ENCODE data around the gene DLAT.
"Not testable (repeated sequence)": the region's sequence is repeated elsewhere in the genome, so short reads cannot be mapped to it uniquely, and the experiment has no call there.

Gene DLAT

DNA sequence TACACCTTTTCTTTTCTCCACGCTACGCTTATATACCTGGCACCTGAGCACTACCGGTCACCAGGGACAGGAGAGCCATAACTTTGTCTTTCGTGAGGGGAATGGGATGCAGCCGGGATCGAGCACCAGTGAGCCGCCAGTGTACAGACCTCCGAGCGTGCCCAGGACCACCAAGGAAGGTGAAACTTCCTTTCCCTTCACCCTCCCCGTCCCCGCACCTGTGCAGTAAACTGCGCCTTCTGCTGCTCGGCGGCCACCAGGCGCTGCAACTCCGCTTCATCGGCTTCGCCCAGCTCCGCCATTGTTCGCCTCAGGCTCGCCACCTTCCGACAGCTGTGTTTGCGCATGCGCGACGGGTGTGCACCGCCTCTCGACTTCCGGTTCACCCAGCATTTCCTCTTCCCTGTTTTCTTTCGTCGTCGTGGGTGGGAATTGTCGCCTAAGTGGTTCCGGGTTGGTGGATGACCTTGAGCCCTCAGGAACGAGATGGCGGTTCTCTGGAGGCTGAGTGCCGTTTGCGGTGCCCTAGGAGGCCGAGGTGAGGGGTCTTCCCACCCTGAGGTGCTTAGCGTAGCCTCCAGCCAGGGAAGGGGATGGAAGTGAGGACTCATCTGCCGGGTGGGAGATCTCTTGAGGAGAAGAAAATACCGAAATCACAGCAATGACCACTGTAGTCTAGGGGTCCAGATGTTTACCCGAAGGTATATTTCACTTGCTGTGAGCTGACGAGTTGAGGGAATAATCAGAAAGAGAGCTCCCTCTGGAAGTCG, 61.4 kb downstream of the DLAT start, which contains the start of the genes SDHD and TIMM8B:
Gene SDHD (plus strand): TSS at position 452 of the 770 bp plus-strand sequence. CDS start 35 bp downstream, at position 487.
Gene TIMM8B (minus strand): TSS at position 335 of the 770 bp plus-strand sequence. CDS start 33 bp downstream, at position 302.
- Histone ChIP-seq H2AFZ (ENCODE audit: low read depth, low read length) (peak within 1 kb of the TSS; percentile 82), H3K4me2 (ENCODE audit: low read length) (peak within 1 kb of the TSS; percentile 83), H3K4me3 (ENCODE audit: low read length) (peak within 1 kb of the TSS; percentile 96), H3K9ac (ENCODE audit: low read length) (peak within 1 kb of the TSS; percentile 94), H3K4me1 (ENCODE audit: low read length) (peaks cover 16% of the 10 kb centered on the region), H4K20me1 (ENCODE audit: insufficient read depth, low read length) (no peaks in the 10 kb centered on the region), H3K27me3 (ENCODE audit: low read depth, low read length) (no peaks in the 10 kb centered on the region), H3K79me2 (ENCODE audit: low read length) (peaks cover 57% of the 10 kb centered on the region), H3K9me3 (ENCODE audit: insufficient read depth, low read length) (no peaks in the 10 kb centered on the region), H3K36me3 (replicated peaks; ENCODE audit: low read depth, low read length) (peaks cover 53% of the 10 kb centered on the region), H3K27ac (ENCODE audit: low read length) (peak within 1 kb of the TSS; percentile 66)
- TF ChIP-seq, protein P1, sequence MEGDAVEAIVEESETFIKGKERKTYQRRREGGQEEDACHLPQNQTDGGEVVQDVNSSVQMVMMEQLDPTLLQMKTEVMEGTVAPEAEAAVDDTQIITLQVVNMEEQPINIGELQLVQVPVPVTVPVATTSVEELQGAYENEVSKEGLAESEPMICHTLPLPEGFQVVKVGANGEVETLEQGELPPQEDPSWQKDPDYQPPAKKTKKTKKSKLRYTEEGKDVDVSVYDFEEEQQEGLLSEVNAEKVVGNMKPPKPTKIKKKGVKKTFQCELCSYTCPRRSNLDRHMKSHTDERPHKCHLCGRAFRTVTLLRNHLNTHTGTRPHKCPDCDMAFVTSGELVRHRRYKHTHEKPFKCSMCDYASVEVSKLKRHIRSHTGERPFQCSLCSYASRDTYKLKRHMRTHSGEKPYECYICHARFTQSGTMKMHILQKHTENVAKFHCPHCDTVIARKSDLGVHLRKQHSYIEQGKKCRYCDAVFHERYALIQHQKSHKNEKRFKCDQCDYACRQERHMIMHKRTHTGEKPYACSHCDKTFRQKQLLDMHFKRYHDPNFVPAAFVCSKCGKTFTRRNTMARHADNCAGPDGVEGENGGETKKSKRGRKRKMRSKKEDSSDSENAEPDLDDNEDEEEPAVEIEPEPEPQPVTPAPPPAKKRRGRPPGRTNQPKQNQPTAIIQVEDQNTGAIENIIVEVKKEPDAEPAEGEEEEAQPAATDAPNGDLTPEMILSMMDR (IDR thresholded peaks at IDR 0.05; ENCODE audit: low read depth, low read length), result 0 out of 2 replicates have a peak, but pooled peaks have one; percentile 22
- TF ChIP-seq EZH2phosphoT487 (IDR thresholded peaks at IDR 0.05; ENCODE audit: low read depth), result no peak

DNA sequence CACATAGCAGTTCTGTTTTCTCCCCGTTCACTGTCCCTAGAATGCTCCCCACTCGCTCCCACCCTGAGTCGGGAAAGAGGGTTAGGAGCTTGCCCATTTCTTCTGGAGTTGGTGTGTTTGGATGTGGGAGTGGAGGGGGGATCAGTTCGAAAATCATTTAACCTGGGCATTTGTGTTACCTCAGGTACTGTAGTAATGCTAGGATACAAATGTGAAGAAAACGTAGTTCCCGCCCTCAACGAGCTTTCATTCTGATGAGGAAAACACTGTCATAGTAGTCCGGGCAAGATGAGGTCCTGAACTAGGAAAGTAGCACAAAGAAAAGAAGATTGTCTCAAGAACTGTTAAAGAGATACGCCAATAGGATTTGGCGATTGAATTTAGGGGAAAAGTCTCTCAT, 62.0 kb downstream of the DLAT start:
- Histone ChIP-seq H3K79me2 (ENCODE audit: low read length) (peaks cover 57% of the 10 kb centered on the region), H3K36me3 (replicated peaks; ENCODE audit: low read depth, low read length) (peaks cover 49% of the 10 kb centered on the region), H3K27me3 (ENCODE audit: low read depth, low read length) (no peaks in the 10 kb centered on the region), H2AFZ (ENCODE audit: low read depth, low read length) (no peak overlapping the region; the same call in 1 of the 2 replicates), H3K4me2 (ENCODE audit: low read length) (peak overlapping the region; percentile 81), H3K9me3 (ENCODE audit: insufficient read depth, low read length) (no peaks in the 10 kb centered on the region), H3K9ac (ENCODE audit: low read length) (peak overlapping the region; percentile 94), H4K20me1 (ENCODE audit: insufficient read depth, low read length) (no peaks in the 10 kb centered on the region), H3K27ac (ENCODE audit: low read length) (peak overlapping the region; percentile 50), H3K4me1 (ENCODE audit: low read length) (peaks cover 16% of the 10 kb centered on the region), H3K4me3 (ENCODE audit: low read length) (peak overlapping the region; percentile 96)
- TF ChIP-seq EZH2phosphoT487 (IDR thresholded peaks at IDR 0.05; ENCODE audit: low read depth), result no peak
- TF ChIP-seq, protein P1 (IDR thresholded peaks at IDR 0.05; ENCODE audit: low read depth, low read length), result no peak

DNA sequence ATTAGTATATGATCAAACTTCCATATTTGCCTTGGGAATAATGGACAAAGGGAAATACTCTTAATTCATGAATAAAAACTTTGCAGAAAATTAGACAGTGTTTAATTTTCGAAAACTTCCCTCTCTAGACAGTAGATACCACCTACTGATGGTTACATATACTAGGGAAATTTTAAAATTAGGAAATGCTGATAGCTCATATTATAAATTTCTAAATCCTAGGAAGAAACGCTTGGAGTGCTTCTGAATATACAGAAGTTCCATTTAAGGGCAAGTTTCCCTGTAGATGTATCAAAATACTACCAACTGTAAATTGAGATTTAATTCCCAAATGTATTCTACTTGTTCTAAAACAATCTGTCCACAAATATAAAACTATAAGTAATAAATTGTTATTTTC, 70.1 kb downstream of the DLAT start:
- H3K4me3 ChIP-seq (ENCODE audit: low read length); H3K27me3 ChIP-seq (ENCODE audit: low read depth, low read length); H3K9me3 ChIP-seq (ENCODE audit: insufficient read depth, low read length); H2AFZ ChIP-seq (ENCODE audit: low read depth, low read length); H3K79me2 ChIP-seq (ENCODE audit: low read length); H3K27ac ChIP-seq (ENCODE audit: low read length); H3K9ac ChIP-seq (ENCODE audit: low read length); H3K4me2 ChIP-seq (ENCODE audit: low read length); H4K20me1 ChIP-seq (ENCODE audit: insufficient read depth, low read length); H3K4me1 ChIP-seq (ENCODE audit: low read length): not testable (repeated sequence)
- H3K36me3 ChIP-seq (replicated peaks; ENCODE audit: low read depth, low read length), result peaks cover 19% of the 10 kb centered on the region

DNA sequence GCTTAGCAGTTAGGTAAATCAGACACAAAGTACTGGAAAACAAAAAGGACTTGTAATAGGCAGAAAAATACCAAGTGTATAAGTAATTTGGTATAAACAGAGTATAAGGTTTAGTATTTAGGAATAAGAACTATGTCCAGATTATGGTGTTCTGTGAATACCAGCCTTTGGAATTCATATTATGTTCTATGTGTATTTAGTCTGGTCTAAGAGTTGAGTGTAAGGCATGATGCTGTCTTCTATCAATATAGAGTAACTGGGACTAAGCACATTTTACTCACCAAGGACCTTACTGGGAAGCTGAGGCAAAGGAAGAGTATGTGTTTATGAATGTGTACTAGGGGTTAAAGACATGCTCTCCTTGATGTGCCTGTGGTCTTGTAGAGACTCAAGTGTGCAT, 71.0 kb downstream of the DLAT start:
- H4K20me1 ChIP-seq (ENCODE audit: insufficient read depth, low read length), result no peaks in the 10 kb centered on the region
- no peaks in the 10 kb centered on the region for H3K4me1 ChIP-seq (ENCODE audit: low read length)
- H3K4me3 ChIP-seq (ENCODE audit: low read length), result no peak overlapping the region
- H3K36me3 ChIP-seq (replicated peaks; ENCODE audit: low read depth, low read length), result peaks cover 17% of the 10 kb centered on the region
- no peak for TF ChIP-seq EZH2phosphoT487 (IDR thresholded peaks at IDR 0.05; ENCODE audit: low read depth)
- TF ChIP-seq, protein P1 (IDR thresholded peaks at IDR 0.05; ENCODE audit: low read depth, low read length), result no peak
- no peaks in the 10 kb centered on the region for H3K27me3 ChIP-seq (ENCODE audit: low read depth, low read length)
- no peak overlapping the region for H3K9ac ChIP-seq (ENCODE audit: low read length)
- H3K9me3 ChIP-seq (ENCODE audit: insufficient read depth, low read length), result no peaks in the 10 kb centered on the region
- H2AFZ ChIP-seq (ENCODE audit: low read depth, low read length), result no peak overlapping the region
- H3K27ac ChIP-seq (ENCODE audit: low read length), result no peak overlapping the region
- no peak overlapping the region for H3K4me2 ChIP-seq (ENCODE audit: low read length)
- H3K79me2 ChIP-seq (ENCODE audit: low read length), result no peaks in the 10 kb centered on the region
